Smooth muscle cell (in vitro differentiated cells): ENCODE data around the gene YIPF1. TPM values are rescaled to one million over a fixed set of nuclear protein-coding genes. Genes with fewer than 3 reads are reported as not detected.
A peak's percentile ranks its signal among the peaks of the same experiment; 100 is the strongest.

Experiments
- DNase-seq: peaks from one replicate; lab custom pipeline; 2025; ENCODE audit not compliant: unreplicated experiment; lab: John Stamatoyannopoulos, UW
- H2AFZ ChIP-seq: fragments of 200-600 bp; sonication (generic); 2 replicates; pipeline ENCODE4 v1.6.0; 2016; ENCODE audit warnings: antibody characterized with exemption, low read depth, mild to moderate bottlenecking
- H3F3A ChIP-seq: fragments of 200-600 bp; sonication (generic); 2 replicates; pipeline ENCODE4 v1.6.0; 2017; ENCODE audit warnings: antibody characterized with exemption, low read depth
- H3K27ac ChIP-seq: fragments of 200-600 bp; sonication (generic); 2 replicates; pipeline ENCODE4 v1.5.1; 2016; ENCODE audit warnings: low read depth, mild to moderate bottlenecking
- H3K27me3 ChIP-seq: fragments of 200-600 bp; sonication (generic); 2 replicates; pipeline ENCODE4 v1.6.1; 2016; ENCODE audit warnings: low read depth, mild to moderate bottlenecking
- H3K36me3 ChIP-seq: fragments of 200-600 bp; sonication (generic); 2 replicates; pipeline ENCODE4 v1.5.1; 2016; ENCODE audit warnings: low read depth
- H3K4me1 ChIP-seq: fragments of 200-600 bp; sonication (generic); 2 replicates; pipeline ENCODE4 v1.5.1; 2016; ENCODE audit warnings: low read depth
- H3K4me2 ChIP-seq: fragments of 200-600 bp; sonication (generic); 2 replicates; pipeline ENCODE4 v1.6.0; 2016; ENCODE audit warnings: mild to moderate bottlenecking
- H3K4me3 ChIP-seq: fragments of 200-600 bp; sonication (generic); 2 replicates; pipeline ENCODE4 v1.5.1; 2016; ENCODE audit warnings: mild to moderate bottlenecking
- H3K79me2 ChIP-seq: fragments of 200-600 bp; sonication (generic); 2 replicates; pipeline ENCODE4 v1.6.0; 2016; ENCODE audit warnings: low read depth, mild to moderate bottlenecking
- H3K9ac ChIP-seq: fragments of 200-600 bp; sonication (generic); 2 replicates; pipeline ENCODE4 v1.6.0; 2016; ENCODE audit warnings: low read depth
- H3K9me3 ChIP-seq: fragments of 200-600 bp; sonication (generic); replicated peaks from 2 replicates; pipeline ENCODE4 v1.5.1; 2016; ENCODE audit warnings: low read depth
- H4K20me1 ChIP-seq: fragments of 200-600 bp; sonication (generic); 2 replicates; pipeline ENCODE4 v1.6.0; 2016; ENCODE audit warnings: low read depth
- WGBS: methylation state at CpG from one replicate; pipeline ENCODE4 v1.1.7; 2016; ENCODE audit warnings: low lambda C conversion rate; 5-methylcytosine and 5-hydroxymethylcytosine counted together
- polyA plus RNA-seq: library from polyadenylated mRNA; unstranded; fragments of >200 nt; fragmentation: Nextera tagmentation; extraction: Ambion mirVana; gene quantifications from 2 replicates; pipeline ENCODE4 v1.2.1, GENCODE V29; 2016
- total RNA-seq: library from RNA; depleted of rRNA; stranded (reverse); fragments of >200 nt; gene quantifications from 2 replicates; pipeline ENCODE4 v1.2.3, GENCODE V29; 2014
- TF ChIP-seq, protein P1 (sequence below): fragments of 200-600 bp; sonication (generic); IDR thresholded peaks from 2 replicates; pipeline ENCODE4 v1.5.1; 2017; ENCODE audit warnings: borderline replicate concordance, mild to moderate bottlenecking, antibody characterized with exemption; ENCODE audit not compliant: insufficient read depth, poor library complexity, severe bottlenecking

Gene YIPF1
- total and polyA plus RNA-seq, 2 experiments from 2014 or later, result 32.4 to 45.9 TPM

DNA sequence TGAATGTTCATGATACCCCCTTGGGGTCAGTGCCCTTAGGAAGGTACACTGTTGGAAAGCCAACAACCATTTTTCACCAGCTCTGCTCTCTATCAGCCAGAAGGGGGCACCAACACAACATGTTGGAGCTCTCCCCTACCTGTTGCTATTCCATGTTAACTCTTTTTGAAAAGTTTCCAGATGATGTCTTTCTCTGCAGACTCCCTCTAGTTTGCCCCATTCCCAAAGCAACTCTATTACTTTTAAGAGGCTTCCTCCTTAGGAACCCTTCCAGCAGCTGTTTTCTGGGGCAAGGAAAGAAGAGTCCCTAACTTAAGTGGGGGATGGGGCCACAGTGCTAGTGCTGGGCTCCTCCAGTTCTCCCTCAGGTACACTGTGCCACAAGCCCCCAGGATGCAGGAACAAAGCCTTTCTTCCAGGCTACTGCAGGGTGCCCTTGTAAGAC, 28.6 kb downstream of the YIPF1 start:
- H3F3A ChIP-seq, result no peaks in the 10 kb centered on the region
- no peak overlapping the region for H3K4me3 ChIP-seq
- H3K27ac ChIP-seq, result no peak overlapping the region
- no peaks in the 10 kb centered on the region for H3K36me3 ChIP-seq
- no peaks in the 10 kb centered on the region for H3K27me3 ChIP-seq
- H3K9me3 ChIP-seq, result no peaks in the 10 kb centered on the region
- H3K9ac ChIP-seq, result no peak overlapping the region
- TF ChIP-seq, protein P1, sequence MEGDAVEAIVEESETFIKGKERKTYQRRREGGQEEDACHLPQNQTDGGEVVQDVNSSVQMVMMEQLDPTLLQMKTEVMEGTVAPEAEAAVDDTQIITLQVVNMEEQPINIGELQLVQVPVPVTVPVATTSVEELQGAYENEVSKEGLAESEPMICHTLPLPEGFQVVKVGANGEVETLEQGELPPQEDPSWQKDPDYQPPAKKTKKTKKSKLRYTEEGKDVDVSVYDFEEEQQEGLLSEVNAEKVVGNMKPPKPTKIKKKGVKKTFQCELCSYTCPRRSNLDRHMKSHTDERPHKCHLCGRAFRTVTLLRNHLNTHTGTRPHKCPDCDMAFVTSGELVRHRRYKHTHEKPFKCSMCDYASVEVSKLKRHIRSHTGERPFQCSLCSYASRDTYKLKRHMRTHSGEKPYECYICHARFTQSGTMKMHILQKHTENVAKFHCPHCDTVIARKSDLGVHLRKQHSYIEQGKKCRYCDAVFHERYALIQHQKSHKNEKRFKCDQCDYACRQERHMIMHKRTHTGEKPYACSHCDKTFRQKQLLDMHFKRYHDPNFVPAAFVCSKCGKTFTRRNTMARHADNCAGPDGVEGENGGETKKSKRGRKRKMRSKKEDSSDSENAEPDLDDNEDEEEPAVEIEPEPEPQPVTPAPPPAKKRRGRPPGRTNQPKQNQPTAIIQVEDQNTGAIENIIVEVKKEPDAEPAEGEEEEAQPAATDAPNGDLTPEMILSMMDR, result peak; percentile 77
- H3K4me2 ChIP-seq, result no peak overlapping the region
- DNase-seq, result no peak
- no peak overlapping the region for H2AFZ ChIP-seq
- H3K79me2 ChIP-seq, result no peaks in the 10 kb centered on the region
- H4K20me1 ChIP-seq, result peaks cover 4% of the 10 kb centered on the region
- no peaks in the 10 kb centered on the region for H3K4me1 ChIP-seq

DNA sequence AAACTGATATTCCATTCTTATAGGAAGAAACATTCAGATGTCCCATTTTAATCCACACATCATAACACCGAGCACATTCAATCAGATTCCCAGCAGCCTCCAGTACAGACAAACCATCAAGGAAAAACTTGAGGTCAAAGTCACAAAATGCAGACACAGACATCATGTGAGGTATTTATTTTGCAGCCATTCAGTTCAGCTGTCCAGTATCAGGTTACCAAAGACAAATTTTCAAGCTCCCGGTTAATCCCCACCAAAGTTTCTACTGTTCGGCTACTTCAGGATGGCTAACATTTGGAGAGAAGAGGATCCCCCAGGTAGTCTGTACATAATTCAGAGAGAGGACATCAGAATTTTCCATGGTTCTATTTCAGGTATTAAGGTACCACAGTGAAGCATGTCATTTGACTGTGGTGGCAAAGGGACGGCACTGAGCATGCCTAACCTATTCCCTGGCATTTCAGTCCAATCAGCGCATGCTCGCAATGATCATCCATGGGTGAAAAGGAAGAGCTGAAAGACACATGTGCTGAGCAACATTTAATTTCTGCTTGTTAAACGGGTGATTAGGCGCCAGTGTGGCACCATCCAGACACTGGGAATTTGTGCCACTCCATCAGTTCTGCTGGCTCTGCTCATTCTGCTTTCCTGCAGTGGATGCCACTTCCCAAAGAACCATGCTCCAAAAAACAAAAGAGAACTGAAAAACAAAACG, 37.9 kb downstream of the YIPF1 start:
- Histone ChIP-seq H2AFZ (no peak overlapping the region), H3K4me2 (no peak overlapping the region), H3K27me3 (no peaks in the 10 kb centered on the region), H3K36me3 (no peaks in the 10 kb centered on the region), H3K4me1 (no peaks in the 10 kb centered on the region), H3F3A (no peaks in the 10 kb centered on the region), H3K9me3 (no peaks in the 10 kb centered on the region), H4K20me1 (no peaks in the 10 kb centered on the region), H3K79me2 (no peaks in the 10 kb centered on the region), H3K27ac (no peak overlapping the region), H3K4me3 (no peak overlapping the region), H3K9ac (no peak overlapping the region)
- WGBS, result 95% methylated on average over 9 of the region's 9 CpGs
- TF ChIP-seq, protein P1, result no peak
- DNase-seq, result no peak

DNA sequence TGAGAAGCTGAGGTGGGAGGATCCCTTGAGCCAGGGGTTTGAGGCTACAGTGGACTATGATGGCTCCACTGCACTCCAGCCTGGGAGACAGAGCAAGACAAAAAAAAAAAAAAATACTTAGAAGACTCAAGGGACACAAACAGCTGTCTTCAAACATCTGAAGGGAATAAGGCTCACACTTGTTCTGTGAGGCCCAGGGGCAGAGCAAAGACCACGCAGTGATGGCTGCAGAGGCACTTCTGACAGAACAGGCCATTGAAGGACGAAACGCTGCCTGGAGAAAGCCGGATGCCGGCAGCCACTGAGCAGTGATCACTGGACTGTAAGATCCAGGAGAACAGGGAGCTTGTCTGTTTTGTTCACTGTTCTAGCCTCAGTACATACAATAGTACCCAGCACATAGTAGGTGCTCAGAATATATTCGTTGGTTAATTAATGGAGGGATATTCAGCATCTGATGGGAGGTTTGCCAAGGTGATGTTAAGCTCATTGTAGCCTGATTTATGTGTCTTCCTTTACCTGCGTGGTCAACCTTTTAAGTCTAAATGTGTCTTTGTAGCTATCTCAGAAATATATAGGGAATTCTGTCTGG, 39.4 kb downstream of the YIPF1 start:
- WGBS, result 97% methylated on average over 7 of the region's 7 CpGs
- no peak overlapping the region for H3K9ac ChIP-seq
- H3K9me3 ChIP-seq, result no peaks in the 10 kb centered on the region
- no peaks in the 10 kb centered on the region for H3F3A ChIP-seq
- TF ChIP-seq, protein P1, result no peak
- H3K79me2 ChIP-seq, result no peaks in the 10 kb centered on the region
- no peak overlapping the region for H3K4me3 ChIP-seq
- DNase-seq, result no peak
- H3K27ac ChIP-seq, result no peak overlapping the region
- H3K36me3 ChIP-seq, result no peaks in the 10 kb centered on the region
- no peaks in the 10 kb centered on the region for H3K27me3 ChIP-seq
- H2AFZ ChIP-seq, result no peak overlapping the region
- no peak overlapping the region for H3K4me2 ChIP-seq
- H4K20me1 ChIP-seq, result no peaks in the 10 kb centered on the region
- no peaks in the 10 kb centered on the region for H3K4me1 ChIP-seq

DNA sequence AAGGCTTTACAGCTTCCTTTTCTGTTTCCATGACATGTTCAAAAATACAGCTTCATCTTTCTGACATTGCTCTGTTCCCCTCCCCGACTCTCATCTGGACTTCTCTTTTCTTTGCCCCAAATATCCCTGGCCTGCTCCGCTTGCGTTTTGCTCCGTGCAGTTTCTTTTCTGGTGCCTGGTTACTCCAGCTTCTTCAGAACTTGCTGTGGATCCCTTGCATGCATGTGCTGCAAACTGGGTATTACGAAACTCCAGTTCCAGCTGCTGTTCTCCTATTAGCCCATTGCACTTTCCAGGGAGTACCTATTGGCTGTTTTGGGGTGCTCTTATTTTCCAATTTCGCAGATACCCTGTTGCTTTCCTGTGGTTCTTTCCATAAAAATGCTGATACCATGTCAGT, 41.6 kb downstream of the YIPF1 start:
- H3K4me2 ChIP-seq, result no peak overlapping the region
- no peaks in the 10 kb centered on the region for H3K36me3 ChIP-seq
- H3K9ac ChIP-seq, result no peak overlapping the region
- H3K9me3 ChIP-seq, result no peaks in the 10 kb centered on the region
- 95% methylated on average over 6 of the region's 6 CpGs for WGBS
- H2AFZ ChIP-seq, result no peak overlapping the region
- TF ChIP-seq, protein P1, result no peak
- H3K27ac ChIP-seq, result no peak overlapping the region
- H3K79me2 ChIP-seq, result no peaks in the 10 kb centered on the region
- no peak for DNase-seq
- H3F3A ChIP-seq, result no peaks in the 10 kb centered on the region
- H3K4me3 ChIP-seq, result no peak overlapping the region
- H4K20me1 ChIP-seq, result no peaks in the 10 kb centered on the region
- H3K4me1 ChIP-seq, result no peaks in the 10 kb centered on the region
- H3K27me3 ChIP-seq, result no peaks in the 10 kb centered on the region
